ENCODE measurements around the gene PLPP7.

Gene PLPP7

GRCh38 chr9:131282688-131283422, 6.7 kb upstream of the PLPP7 start:
- DNase-seq: no peak

GRCh38 chr9:131284856-131285255, 4.7 kb upstream of the PLPP7 start:
- no peak for DNase-seq

GRCh38 chr9:131287359-131287758, 2.2 kb upstream of the PLPP7 start:
- no peak for DNase-seq

- DNase-seq: no peak
Observed at GRCh38 chr9:131288217-131288616, 1.3 kb upstream of the PLPP7 start.

GRCh38 chr9:131290036-131290766, 678 bp downstream of the PLPP7 start:
- no peak for DNase-seq

- no peak for DNase-seq
Observed at GRCh38 chr9:131290767-131291370, 1.3 kb downstream of the PLPP7 start.

GRCh38 chr9:131291795-131292315, 2.3 kb downstream of the PLPP7 start:
- DNase-seq: no peak

GRCh38 chr9:131292937-131293336, 3.4 kb downstream of the PLPP7 start:
- DNase-seq: no peak

- no peak for DNase-seq
Observed at GRCh38 chr9:131296460-131296859, 6.9 kb downstream of the PLPP7 start.

GRCh38 chr9:131296906-131297500, 7.5 kb downstream of the PLPP7 start:
- DNase-seq: no peak

GRCh38 chr9:131297903-131298302, 8.4 kb downstream of the PLPP7 start:
- no peak for DNase-seq

- DNase-seq: no peak
Observed at GRCh38 chr9:131298341-131298740, 8.8 kb downstream of the PLPP7 start.

GRCh38 chr9:131298816-131299215, 9.3 kb downstream of the PLPP7 start:
- no peak for DNase-seq

GRCh38 chr9:131299346-131299960, 9.9 kb downstream of the PLPP7 start:
- DNase-seq: no peak

- no peak for DNase-seq
Observed at GRCh38 chr9:131299961-131300347, 10.4 kb downstream of the PLPP7 start.

GRCh38 chr9:131300444-131300843, 10.9 kb downstream of the PLPP7 start:
- DNase-seq: no peak

GRCh38 chr9:131302244-131303075, 12.9 kb downstream of the PLPP7 start:
- DNase-seq: no peak

GRCh38 chr9:131303381-131304321, 14.1 kb downstream of the PLPP7 start:
- DNase-seq: no peak

- no peak for DNase-seq
Observed at GRCh38 chr9:131304676-131305355, 15.3 kb downstream of the PLPP7 start.

GRCh38 chr9:131306397-131307004, 17.0 kb downstream of the PLPP7 start:
- DNase-seq: no peak
